SIG-M5 treated with dmso at 0.1 percent for 504 hours (cell line): Measurements from ENCODE around the gene ANKRD50.
A peak's percentile ranks its signal among the peaks of the same experiment; 100 is the strongest.

Experiments used
- DNase-seq: peaks from one replicate; lab custom pipeline; 2025; ENCODE audit not compliant: unreplicated experiment; lab: John Stamatoyannopoulos, UW

Gene ANKRD50

GRCh38 chr4:124710911-124711310, 1.6 kb downstream of the ANKRD50 start:
- DNase-seq, result no peak

GRCh38 chr4:124710015-124710741, 2.4 kb downstream of the ANKRD50 start:
- DNase-seq, result peak; percentile 29

GRCh38 chr4:124708517-124709300, 3.8 kb downstream of the ANKRD50 start:
- peak; percentile 46 for DNase-seq

DNA sequence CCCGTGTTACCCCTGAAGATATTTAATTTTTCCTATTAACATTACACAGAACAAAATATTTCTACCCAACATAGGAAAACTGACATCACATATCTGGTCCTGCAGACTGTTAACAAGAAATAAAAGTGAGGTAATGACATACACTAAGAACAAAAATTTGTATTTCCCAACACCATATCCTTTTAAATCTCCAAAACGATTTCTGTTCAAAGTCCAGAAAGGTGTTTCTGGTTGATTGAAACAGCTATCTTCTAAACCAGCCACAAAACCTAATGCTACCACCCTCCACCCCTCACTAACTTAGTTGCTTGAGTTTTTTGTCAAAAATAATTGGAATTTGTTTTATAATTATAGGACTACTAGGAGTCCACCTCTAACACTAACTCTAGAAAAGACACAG, 7.1 kb downstream of the ANKRD50 start:
- no peak for DNase-seq

DNA sequence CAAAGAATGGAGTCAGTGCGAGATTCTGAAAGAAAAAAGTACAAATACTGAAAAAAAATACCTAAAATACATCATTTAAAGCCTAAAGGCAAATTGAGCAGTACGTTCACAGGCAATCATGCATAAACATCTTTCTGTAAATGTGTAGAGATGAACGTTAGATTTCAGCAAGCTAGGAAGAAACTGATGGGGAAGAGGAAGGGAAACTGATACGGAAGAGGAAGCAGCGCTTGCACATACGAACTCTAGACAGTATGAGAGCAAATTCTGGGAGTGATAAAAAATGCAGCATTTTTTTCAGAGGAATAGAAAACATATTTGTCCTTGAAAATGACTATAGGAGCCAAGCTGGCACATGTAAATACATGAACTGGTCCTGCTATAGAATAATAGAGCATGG, 9.4 kb downstream of the ANKRD50 start:
- DNase-seq, result peak; percentile 81

DNA sequence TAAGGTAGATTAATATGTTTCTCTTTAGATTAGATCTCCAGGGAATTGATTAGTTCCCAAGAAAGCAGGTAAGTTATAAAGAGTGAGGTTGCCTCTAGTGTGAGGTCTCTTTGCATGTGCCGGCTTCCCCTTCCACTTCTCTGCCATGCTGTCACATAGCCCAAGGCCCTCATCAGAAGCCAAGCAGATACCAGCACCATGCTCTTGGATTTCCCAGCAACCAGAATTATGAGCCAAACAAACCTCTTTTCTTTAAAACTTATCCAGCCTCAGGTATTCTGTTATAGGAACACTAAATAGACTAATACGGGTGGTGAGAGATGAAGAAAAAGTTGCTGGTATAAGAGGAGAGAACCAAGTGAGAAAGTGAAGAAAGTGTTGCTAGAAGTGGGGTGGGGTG, 15.1 kb downstream of the ANKRD50 start:
- no peak for DNase-seq

DNA sequence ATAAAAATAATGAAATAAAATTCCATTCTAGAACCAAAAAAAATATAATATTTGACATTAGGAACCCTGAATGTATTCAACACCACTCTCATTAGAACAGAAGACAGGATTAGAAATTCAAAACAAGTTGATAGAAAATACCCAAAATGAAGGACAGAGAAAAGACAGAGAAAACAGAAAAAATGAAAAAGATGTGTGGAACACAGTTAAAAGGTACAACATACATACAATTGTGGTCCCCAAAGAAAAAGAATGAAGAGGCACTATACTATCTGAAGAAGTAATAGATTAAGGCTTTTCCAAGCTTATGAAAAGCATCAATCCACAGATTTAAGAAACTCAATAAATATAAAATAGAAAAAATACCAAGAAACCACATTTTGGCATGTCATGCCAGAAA, 16.4 kb downstream of the ANKRD50 start:
- no peak for DNase-seq

DNA sequence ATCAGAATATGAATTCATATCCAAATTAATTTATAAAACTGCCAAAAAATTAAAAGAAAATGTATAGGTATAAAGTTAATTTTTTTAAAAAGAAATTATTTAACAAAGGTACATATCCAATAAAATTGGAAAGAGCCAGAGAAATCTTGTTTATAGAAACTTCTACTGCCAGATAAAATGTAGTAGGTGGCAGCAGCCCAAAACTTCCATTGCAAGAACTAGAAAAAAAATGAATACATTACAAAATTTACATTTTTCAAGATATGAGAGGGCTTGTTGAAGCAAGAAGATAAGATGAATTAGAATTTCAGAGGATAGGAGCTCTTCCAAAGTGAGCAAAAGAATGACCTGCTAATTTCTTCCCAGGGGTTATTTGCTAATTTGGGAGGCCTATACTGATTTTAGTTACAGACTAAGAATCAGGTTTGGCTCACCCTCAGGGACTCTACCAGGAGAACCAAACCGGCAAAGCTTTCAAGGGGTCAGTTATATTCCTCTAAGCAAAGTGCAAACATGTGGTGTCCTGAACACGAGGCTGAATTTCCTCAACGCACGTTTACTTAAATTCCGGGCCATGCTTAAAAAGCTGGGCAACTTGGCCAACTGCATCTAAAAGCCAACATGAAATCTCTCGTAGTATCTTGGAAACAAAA, 17.5 kb downstream of the ANKRD50 start:
- no peak for DNase-seq

- DNase-seq, result peak; percentile 3
Measured at GRCh38 chr4:124694306-124694705, 18.2 kb downstream of the ANKRD50 start.

DNA sequence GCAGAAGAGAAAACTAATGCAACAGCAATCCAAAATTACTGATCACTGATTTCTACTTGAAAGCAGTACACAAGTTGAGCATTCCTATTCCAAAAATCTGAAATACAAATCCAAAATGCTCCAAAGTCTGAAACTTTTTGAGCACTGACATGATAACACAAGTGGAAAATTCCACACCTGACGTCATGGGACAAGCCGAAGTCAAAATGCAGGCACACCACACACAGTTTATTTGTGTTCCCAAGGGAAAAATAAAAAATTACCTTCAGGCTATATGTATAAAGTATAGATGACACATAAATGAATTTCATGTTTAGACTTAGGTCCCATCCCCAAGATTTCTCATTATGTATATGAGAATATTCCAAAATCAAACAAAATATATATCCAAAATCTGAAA, 20.7 kb downstream of the ANKRD50 start:
- DNase-seq, result no peak

DNA sequence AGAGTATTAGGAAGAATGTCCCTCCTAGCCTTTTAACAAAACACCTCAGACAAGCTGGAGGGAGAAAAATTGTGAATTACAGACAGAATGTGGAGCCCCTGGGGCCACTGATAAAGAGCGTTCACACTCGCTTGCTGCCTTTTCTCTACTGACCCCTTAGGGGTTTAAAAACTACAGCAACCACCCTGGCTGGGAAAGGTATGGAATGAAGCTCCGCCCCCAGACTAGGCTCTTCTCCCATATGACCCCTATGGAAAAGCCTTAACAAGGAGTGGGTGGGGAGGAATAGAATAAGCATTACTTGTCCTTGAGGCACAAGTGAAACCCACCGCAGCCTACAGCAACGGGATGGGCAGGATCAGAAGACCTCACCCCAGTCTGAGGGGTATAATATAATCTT, 26.3 kb downstream of the ANKRD50 start:
- no peak for DNase-seq

GRCh38 chr4:124685851-124686250, 26.7 kb downstream of the ANKRD50 start:
- no peak for DNase-seq

DNA sequence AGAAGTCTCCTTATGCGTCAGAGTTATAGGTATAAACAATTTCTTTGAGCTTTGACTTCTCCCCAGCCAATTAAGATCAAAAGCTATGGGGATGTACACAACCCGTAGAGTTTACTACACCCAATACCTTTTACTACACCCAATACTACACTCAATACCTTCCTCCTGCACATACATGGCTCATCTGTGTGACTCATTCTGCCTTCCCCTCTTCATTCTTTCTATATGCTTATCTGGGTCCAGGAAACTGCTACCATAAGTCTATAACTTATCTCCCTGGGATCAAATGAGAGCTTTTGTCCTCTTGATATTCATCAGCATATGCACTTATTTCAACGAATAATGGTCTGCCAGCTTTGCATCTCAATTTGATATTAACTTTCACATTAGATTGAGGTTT, 28.2 kb downstream of the ANKRD50 start:
- no peak for DNase-seq

DNA sequence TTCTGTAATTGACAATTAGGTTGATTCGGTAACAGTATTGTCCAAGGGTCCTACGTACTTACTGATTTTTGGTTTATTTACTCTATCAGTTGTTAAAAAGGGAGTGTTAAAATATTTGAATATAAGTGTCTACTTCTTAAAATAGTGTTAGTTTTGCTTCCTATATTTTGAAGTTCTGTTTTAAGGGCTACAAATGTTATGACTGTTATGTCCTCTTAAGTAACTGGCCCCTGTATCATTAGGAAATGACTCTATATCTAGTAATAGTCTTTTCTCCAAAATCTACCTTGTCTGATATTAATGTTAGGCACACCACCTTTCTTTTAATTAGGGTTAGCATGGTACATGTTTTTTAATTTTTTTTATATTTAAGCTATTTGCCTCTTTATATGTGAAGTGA, 30.1 kb downstream of the ANKRD50 start:
- peak; percentile 1 for DNase-seq

- DNase-seq, result no peak
Measured at GRCh38 chr4:124666496-124666895, 46.0 kb downstream of the ANKRD50 start.

DNA sequence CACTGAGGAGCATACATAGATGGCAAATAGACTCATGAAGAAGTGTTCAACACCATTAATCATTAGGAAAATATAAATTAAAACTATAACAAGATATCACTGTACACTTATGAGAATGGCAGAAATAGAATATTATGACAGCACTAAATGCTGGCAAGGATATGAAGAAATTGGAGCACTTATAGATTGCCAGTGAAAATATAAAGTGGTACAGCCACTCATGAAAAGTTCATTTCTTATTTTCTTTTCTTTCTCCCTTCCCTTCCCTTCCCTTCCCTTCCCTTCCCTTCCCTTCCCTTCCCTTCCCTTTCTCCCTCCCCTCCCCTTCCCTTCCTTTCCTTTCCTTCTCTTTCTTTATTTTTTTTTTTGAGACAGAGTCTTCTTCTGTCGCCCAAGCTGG, 53.7 kb downstream of the ANKRD50 start:
- DNase-seq, result no peak

DNA sequence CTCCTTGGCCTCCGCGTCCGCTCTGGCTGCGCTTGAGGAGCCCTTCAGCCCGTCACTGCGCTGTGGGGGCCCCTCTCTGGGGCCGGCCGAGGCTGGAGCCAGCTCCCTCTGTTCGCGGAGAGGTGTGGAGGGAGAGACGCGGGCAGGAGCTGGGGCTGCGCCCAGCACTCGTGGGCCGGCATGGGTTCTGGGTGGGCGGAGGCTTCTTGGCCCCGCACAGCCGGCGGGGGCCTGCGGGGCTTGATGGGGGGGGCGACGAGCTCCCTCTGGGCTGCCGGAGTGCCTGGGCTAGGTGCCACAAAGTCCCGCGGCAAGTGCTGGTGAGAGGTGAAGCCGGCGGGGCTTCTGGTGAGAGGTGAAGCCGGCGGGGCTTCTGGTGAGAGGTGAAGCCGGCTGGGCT, 61.9 kb downstream of the ANKRD50 start:
- no peak for DNase-seq

DNA sequence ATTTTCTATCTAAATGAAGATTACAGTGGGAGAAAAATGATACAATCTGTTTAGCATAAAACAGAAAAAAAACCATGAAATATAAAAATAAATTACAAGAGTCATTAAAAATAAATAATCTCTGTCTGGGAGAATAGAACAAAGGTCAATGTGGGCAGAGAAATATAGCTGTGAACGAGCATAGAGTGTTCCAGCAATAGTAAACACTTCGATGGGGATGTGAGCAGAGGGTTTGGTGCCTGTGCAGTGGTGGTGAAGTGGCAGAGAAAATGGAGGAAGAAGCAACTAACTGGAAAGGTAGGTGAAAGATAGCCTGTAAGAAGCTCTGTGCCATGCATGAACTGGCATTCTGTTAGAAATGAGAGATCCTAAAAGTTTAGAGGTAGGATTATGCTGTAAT, 64.9 kb downstream of the ANKRD50 start:
- DNase-seq, result no peak

DNA sequence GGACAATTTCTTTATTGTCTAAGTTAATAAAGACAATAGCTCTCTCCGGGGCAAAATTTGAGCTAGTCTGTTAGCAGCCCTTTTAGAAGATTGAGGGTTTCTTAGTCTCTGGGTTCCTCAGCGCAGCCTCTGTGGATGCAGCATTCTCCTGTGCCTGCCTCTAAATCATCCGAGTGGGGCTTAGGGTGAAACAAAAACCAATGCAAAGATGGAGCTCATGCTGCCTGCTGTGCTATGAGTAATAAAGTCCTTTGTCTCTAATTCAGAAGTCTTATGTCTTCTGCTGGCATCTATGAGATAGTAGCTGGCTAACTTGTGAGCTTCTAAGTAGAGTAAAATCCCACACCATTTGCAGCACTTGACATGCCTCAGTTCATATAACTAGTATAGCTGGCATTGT, 67.9 kb downstream of the ANKRD50 start:
- DNase-seq, result no peak

DNA sequence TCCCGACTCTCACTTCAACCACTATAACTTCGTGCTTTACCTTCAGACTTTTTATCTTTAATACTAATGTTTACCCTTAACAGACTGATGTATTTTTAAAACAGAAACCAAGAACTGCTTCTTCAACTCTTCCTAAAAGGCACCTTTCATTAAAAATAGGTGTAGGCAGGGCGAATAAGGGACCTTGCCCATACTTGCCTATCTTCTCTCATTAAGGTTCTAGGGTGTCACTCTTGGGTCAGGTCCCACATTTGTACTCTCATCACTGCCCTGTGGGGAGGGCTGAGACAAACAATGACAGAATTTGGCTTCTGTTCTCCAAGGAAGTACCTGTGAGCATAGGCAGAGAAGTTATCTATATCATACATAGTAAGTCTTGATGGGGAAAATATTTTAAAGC, 69.7 kb downstream of the ANKRD50 start:
- DNase-seq, result no peak

GRCh38 chr4:124641715-124642381, 70.7 kb downstream of the ANKRD50 start:
- DNase-seq, result peak; percentile 61
